ENCODE results near the gene JUP.

The JUP gene

DNA sequence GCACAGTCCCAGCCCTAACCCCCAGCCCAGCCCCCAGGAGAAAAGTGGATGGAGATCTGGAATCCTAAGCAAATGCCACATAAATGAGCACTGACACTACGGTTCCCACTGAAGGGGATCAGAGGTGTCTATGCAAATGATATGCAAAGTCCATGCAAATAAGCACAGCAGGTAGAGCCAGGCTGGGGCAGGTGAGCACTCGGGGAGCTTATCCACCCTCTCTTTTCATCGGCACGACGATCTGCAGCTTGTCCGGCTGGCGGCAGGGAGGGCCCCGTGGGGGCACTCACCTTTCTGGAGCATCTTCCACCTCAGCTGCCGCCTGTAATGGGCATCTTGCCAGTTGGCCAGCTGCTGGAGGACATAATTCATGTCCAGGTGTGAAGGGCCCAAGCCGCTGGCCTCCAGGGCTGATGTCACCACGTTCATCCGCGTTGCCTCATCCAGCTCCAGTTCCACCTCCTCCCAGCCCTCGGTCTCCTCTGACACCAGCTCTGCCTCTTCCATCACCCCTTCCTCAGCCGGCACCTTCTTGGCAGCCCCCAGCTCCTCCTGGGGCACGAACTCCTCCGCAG is 61.9 kb downstream of the JUP start:
- no peak for DNase-seq (ENCODE audit: low spot score)

DNA sequence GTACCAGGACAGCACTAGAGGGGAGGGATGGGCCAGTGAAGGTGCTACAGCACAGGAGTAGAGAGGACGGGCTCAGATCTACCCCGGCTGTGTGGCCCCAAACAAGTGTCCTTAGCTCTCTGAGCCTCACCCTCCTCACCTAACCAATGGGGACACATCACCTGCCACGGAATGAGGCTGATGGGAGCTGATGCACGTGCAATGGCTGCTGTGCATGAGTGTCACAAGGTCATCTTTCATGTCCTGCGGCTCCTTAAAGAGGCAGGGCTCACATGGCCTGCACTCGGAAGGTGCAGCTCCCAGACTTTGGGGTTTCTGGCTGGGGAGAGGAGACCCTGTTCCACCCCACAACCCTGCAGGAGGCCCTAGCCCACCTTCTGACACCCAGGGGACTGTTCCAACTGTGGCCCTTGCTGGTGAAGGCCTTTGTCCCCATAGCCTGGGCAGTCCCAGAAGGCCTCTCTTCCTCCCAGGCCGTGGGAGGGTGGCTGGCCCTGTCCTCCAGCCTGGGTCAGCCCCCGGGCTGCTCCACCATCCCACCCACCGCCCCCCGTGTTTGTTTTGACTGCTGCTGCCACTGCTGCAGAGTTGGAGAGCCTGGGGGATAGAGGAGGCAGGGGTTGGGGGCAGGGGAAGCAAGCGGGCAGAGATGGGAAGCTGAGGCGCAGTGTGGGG is 62.6 kb downstream of the JUP start:
- FAIRE-seq (no peak), DNase-seq (ENCODE audit: low spot score) (no peak)

More for the DNA sequence above, 61.9 kb downstream of the JUP start:
- no peak for FAIRE-seq

DNA sequence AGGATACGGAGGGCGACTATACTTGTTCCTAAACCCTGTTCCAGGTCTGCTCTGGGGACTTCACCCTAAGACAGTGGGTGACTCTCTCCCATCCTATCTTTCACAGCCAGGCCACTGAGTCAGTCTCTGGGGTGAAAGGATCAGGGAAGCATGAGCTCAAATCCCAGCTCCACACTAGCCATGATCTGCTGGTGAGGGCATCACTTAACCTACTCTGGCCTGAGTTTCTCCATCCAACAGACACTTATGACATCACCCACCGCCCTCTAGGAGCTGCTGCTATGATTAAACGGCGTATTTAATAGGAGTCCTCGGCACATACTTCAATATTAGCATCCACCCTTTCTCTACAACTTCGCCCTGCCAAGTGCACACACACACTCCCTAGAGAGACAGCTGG is 64.3 kb downstream of the JUP start:
- FAIRE-seq = no peak
- DNase-seq (ENCODE audit: low spot score) = no peak

DNA sequence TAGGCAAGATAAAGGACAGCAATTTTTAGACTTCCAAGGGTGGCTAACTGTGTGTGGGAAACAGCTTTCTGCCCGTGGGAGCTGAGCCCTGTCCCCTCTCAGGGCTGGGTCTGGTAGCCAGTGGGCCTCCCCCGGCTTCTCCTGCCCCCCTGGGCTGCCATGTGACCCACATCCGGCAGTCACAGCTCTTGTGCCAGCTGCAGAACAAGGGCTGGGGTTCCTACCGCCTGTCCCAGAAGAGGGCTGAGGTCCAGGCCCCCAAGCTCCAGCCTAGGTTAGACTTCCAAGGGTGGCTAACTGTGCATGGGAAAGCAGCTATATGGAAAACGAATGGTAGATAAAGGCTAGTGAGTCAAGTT is 68.2 kb downstream of the JUP start:
- DNase-seq (ENCODE audit: low spot score) = no peak

DNA sequence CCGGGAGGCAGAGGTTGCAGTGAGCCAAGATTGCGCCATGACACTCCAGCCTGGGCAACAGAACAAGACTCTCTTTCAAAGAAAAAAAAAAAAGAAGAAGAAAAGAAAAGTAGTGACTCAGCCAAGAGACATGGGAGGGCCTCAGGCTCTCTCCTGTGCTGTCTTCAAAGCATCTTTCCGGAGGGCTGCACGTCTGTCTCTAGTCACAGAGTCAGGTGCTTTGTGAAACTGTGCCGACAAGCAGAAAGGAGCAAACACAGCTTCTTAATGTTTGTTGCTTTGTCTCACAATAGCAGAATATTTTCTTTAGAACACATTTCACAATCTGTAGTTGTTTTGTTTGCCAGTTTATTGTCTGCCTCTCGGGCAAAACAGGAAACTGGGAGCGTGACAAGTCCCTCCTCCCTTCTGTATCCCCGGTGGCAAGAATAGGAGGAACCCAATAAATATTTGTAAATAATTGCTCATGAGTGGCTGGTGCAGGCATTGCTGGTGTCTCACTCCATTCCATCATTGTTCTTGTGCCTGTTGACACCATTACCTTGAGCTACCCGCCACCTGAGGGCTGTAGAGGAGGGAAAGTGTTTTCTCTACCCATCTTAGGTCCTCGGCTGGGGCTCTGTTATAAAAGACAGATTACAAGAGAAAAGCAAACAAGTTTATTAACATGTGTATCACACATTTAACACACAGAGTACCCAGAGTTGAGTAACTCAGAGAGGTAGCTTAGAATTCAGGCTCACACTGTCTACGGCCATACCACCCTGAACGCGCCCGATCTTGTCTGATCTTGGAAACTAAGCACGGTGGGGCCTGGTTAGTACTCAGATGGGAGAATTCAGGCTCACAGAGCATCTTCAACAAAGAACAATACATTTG is 68.9 kb downstream of the JUP start:
- no peak for FAIRE-seq
- DNase-seq (ENCODE audit: low spot score) = no peak

More for the DNA sequence above, 68.2 kb downstream of the JUP start:
- no peak for FAIRE-seq

DNA sequence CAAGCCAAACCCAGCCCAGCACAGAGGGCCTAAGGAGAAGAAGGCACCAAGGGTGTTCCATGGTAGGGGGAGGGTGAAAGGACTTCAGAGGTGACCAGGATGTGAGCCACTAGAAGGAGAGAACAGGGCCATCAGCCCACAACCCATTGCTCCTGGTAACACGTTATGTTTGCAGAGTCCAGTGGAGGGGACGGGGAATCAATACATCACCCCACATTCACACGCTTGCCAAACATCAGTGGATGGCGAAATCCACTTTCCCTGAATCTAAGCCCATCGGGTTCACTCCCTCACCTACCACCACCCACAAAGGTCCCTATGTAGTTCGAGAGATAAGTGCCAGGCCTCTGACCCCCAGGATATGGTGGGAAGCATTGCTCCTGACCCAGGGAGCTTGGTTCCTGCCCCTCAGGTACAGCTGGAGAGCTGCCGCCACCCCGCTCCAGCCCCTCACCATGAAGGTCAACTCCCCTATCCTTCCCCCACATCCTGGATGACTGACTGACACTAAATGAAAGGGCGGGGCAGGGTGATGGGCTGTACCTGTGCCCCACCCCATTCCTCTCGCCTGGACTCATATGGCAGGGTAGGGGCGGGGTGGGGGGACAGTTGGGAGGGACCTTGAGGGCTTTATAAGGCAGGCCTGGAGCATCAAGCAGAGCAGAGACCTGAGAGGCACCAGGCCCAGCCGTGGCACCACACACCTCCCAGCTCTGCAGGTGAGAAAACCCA is 74.7 kb downstream of the JUP start, which contains the start of gene GAST:
Gene GAST (plus strand): TSS at position 663 of the 732 bp plus-strand sequence. CDS start 3,106 bp downstream, outside the sequence.
- FAIRE-seq = no peak
- no peak for DNase-seq (ENCODE audit: low spot score)

DNA sequence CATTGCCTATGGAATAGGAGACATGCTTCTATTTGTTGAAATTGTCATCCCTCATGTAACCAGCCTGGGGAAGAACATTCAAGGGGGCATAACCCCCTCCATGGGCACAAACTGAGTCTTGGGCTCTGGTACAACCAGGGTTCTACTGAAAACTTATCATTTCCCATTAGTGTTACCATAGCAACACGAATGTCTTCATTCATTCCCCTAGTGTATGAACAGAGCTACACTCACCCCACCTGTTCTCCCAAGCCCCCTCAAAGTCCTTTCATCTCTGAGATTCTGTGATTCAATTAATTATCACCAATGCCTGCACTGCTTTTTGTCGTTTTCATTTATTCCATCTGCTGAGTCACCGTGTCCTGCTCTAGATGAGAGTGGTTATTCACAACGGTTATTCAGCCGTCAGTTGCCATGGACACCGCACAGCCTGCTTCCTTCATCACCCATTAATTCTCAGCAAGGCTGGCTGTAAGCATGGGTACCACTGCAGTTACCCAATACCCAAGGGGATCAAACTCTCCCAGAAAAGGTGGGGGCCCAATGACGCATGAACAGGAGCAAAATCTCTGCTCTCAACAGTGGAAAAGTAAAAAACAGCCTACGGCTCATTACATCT is 75.9 kb downstream of the JUP start:
- DNase-seq (ENCODE audit: low spot score) (peak; percentile 63), FAIRE-seq (no peak)

DNA sequence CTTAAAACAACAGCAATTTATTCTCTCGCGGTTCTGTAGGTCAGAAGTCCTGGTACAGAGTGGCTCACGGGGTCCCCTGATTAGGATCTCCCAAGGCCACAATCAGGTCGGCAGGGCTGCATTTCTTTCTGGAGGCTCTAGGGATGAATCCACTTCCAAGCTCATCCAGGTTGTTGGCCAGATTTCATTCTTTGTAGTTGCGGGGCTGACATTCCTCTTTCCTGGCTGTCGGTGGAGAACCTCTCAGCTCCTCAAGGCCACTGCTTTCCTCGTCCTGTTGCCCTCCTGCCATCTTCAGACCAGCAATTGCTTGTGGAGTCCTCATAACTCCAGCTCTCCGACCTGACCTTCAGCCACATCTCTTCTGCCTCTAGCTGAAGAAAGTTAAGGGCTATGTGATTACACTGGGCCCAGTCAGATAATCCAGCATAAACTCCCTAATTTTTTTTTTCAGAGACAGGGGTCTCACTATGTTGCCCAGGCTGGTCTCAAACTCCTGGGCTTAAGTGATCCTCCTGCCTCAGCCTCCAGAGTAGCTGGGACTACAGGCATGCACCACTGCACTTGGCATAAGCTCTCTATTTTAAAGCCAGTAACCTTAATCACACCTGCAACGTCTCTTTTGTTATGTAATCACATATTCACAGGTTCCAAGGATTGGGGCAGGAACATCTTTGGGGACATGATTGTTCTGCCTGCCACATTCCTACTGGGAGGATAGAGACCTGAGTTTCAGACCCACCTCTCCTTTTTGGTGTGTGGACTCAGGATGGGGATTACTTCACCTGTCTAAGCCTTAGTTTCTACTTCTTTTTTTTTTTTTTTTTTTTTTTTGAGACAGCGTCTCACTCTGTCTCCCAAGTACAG is 78.5 kb downstream of the JUP start:
- no peak for FAIRE-seq
- DNase-seq (ENCODE audit: low spot score) = no peak

DNA sequence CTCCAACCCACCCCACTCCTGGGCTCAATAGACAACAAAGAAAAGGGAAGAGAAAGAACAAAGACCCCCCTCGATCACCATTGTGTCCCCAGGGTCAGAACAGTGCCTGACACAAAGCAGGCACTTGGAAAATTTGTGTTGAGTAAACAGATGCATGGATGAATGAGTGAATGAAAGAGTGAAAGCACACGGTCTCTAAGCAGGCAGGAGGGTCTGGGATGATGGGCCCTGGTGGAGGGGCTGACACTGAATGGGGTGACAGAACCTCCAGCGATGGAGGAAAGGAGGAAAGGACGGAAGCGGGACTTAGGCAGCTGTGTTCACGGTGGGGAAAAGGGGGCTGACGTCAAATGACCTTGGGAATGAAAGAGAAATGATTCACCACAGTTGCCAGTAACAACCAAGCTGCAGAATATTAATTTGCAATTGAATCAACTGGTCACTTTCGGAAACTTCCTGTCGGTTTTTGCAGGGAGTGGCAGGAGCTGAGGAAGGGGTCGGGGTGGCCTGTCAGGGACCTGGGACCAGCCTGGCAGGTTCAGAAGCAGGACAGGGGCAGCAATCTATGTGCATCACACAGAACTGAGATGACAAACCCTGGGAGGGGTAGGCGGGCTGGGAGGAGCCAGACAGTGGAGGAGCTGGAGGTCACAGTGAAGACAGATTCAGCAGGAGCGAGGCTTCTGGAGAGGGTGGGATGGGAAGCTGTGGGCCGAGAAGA is 81.1 kb downstream of the JUP start:
- no peak for DNase-seq (ENCODE audit: low spot score)
- no peak for FAIRE-seq

All from RCC 7860 (cell line).